ENCODE data around the gene MAP3K15.

The MAP3K15 gene

GRCh38 chrX:19392078-19392477, 123.2 kb downstream of the MAP3K15 start:
- no peak for DNase-seq (ENCODE audit: extremely low spot score)
- POLR2A ChIA-PET: no interaction called here
- CTCF ChIA-PET: no interaction called here
- no peak for TF ChIP-seq CTCF (IDR thresholded peaks at IDR 0.05; ENCODE audit: control extremely low read depth, extremely low read depth, low read depth, missing control alignments)

GRCh38 chrX:19389227-19389845, 126.0 kb downstream of the MAP3K15 start:
- no peak for TF ChIP-seq CTCF (IDR thresholded peaks at IDR 0.05; ENCODE audit: control extremely low read depth, extremely low read depth, low read depth, missing control alignments)
- ChIA-PET CTCF (interaction anchor here (1.1 kb wide), 1 partner anchor 17 kb away, joined by 3 read pairs; no protein-coding TSS in a partner anchor), POLR2A (no interaction called here)
- no peak for DNase-seq (ENCODE audit: extremely low spot score)

DNA sequence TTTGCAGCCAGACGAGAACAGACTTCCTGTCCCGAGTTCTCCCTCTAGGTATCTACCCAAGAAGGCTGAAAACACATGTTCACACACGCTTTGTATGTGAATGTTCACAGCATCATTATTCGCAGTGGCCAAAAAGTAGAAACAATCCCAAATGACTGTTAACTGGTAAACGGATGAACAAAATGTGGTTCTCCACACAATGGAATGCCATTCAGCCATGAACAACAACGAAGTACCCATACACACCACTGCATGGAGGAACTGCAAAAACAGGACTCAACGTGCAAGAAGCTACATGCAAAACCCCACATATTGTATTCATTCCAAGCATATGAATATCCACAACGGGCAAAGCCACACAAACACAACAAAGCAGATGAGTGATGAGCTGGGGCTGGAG, 126.6 kb downstream of the MAP3K15 start:
- POLR2A ChIA-PET: no interaction called here
- DNase-seq (ENCODE audit: extremely low spot score): no peak
- TF ChIP-seq CTCF (IDR thresholded peaks at IDR 0.05; ENCODE audit: control extremely low read depth, extremely low read depth, low read depth, missing control alignments): no peak
- CTCF ChIA-PET: no interaction called here

DNA sequence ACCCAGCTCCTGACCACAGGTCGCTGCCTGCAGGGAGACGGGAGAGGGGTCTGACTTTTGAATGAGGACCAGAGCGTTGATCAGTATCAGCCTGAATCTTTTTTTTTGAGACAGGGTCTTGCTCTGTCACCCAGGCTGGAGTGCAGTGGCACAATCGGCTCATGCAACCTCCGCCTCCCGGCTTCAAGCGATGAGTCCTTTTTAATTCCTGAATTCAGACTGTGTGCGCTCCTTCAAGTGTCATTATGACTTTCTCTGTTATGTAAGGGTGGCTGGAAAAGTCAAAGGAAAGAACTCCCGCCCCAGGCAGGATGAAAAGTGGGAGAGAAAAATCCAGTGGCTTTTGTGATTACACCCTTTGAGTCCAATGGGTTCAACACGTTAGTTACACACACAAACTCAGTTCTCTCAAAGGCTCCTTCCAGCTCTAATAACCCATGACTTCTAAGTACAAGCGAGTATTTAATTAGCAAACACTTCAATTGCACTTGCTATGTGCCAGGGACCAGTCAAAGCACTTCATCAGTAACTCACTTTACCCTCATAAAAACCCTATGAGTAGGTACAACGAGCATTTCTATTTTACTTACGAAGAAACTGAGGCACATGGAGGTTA, 127.1 kb downstream of the MAP3K15 start:
- CTCF ChIA-PET: no interaction called here
- no peak for DNase-seq (ENCODE audit: extremely low spot score)
- no peak for TF ChIP-seq CTCF (IDR thresholded peaks at IDR 0.05; ENCODE audit: control extremely low read depth, extremely low read depth, low read depth, missing control alignments)
- POLR2A ChIA-PET: no interaction called here

DNA sequence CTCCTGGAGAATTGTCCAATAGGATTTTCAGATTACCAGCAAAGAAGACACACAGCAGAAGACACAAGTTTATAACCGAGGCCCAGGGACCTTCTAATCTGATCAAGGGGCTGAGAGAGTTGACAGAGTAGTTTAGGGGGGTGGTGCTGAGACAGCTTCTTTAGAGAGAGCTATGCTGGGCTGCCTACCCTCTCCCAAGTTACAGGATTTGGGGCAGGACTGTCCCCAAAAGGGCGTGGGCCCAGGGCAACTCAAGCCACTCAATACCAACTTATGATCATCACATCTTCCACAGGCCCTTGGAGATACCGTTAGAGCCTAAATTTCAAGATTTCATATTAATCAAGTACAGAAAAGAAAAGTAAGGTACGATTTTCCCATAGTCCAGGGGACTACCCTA, 128.6 kb downstream of the MAP3K15 start:
- ChIA-PET CTCF (no interaction called here), POLR2A (no interaction called here)
- no peak for DNase-seq (ENCODE audit: extremely low spot score)
- no peak for TF ChIP-seq CTCF (IDR thresholded peaks at IDR 0.05; ENCODE audit: control extremely low read depth, extremely low read depth, low read depth, missing control alignments)

DNA sequence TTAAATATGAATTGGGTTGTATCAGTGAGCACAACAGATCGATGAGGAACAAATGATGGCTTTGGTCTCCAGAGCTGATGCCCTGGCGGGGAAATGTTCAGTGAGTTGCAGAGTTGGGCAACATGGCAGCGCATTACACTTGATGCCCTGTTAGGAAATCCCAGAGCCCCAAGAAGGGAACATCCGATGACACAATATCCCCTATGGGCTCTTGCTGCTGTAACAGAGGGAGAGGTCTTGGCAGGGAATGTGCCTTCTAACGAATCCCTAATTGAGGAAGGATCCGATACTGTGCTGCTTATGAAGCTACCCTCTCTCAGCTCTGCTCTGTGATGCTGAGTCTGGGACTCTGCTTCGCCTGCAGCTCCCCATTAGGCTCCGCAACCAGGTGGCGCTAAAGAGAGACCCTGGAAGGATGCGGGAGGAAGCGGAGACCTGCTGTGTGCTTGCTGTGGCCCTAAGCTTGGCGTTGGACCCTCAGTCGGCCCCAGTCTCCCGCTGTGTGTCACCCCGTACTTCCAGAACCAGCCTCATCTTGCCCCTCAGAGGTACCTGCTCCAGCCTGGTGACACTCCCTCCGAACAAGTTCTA, 132.7 kb downstream of the MAP3K15 start:
- ChIA-PET CTCF (interaction anchor here (0.7 to 3.2 kb wide), 14 partner anchors 11 to 685 kb away, joined by 3 to 21 read pairs (median 4); no protein-coding TSS in a partner anchor), POLR2A (no interaction called here)
- peak; percentile 67 for TF ChIP-seq CTCF (IDR thresholded peaks at IDR 0.05; ENCODE audit: control extremely low read depth, extremely low read depth, low read depth, missing control alignments)
- DNase-seq (ENCODE audit: extremely low spot score): peak; percentile 60

Measured in GM10248 (cell line).